NCI-H748 treated with DMSO at 0.1 percent for 48 hours (cell line): ENCODE results near the gene EHD4.

ENCODE experiments used
- DNase-seq: peaks from one replicate; lab custom pipeline; 2025; lab: John Stamatoyannopoulos, UW

The EHD4 gene

DNA sequence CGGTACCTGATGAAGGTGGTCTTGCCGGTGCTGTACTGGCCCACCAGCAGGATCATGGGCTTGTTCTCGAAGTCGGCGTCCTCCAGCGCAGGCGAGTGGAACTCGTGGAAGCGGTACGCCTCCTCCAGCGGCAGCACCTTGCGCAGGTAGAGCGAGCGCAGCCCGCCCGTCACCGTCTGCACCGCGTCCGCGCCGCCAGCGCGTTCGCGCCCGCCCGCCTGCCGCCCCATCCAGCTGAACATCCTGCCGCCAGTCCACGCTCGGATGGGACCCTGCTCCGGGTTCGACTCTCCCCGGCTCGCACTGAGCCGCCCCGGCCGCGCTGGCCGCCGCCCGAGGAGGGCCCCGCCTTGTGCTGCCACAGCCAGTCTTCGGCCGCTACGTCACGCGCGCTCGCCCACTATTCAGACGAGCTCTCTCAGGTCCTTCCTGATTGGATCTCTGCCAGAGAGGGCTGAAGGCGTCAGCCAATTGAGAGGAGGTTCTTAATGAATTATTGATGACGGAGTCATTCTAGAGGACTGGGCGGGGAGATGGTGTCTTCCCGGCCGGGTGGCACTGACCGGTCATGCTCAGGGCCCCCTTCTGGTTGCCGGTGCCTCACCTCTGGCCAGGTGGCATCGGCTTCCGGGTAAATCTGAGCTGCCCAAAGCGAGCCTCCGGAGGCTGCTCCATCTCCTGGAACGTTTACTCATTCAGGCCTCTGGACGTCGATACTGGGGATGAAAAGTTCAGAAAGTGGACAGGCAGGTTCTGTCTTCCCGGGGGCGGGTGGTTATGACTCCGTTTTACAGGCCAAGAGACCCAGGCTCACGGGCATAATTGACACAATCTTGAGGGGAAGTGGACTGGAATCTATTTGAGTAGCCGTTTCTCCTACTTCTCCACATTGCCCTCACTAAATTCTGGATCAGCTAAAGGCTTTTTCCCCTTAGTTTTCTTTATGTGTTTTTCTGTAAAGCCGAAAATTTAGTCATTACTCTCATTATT, at the start of gene EHD4:
Gene EHD4 (minus strand): TSS at position 305 of the 990 bp plus-strand sequence. CDS start 63 bp downstream, at position 242.
- peak; percentile 89 for DNase-seq

DNA sequence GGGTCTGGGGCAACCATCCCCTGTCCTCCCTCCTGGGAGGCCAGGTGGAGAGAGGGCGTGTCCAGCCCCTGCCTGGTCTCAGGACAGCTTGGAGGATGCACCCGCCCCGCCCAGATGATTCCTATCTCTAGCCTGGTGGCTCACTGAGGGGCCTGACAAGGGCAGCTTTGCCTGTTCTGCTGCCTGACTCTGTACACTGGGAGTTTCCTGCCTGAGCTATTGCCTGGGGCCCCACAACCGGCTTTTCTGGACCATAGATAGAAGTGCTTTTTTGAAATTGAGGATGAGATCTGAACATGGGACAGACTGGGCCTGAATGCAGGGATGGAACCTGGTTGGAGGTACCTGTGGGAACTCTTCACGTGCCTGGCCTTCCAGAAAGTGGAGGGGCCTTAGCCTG, 49.2 kb upstream of the EHD4 start:
- no peak for DNase-seq

DNA sequence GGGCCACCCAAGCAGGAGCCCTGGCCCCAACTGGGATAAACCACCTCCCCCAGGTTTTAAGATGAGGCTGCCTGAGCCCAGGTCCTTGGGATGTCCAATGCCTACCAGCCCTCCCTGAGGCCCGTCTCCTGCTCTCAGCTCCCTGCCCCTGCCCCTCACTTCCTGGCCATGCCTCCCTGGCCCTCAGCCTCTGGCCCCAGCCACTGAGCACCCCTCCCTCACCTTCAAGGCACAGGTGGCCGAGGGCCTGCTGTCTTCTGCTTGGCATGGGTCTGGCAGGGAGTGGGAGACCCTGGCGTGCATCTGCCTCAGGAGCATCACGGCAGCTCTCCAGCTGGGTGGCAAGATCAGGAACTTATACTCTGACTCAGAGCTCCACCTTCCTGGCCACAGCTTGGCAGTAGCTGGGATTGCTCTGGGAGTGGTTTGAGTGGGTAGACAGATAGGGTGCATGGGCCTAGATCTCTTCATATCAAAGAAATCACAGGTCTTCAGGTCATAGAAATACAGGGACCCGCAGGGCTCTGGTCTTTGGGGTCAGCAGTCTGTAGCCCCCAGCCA, 48.4 kb upstream of the EHD4 start, which contains the start of gene PLA2G4E:
Gene PLA2G4E (minus strand): TSS at position 330 of the 561 bp plus-strand sequence. CDS start 12 bp downstream, at position 318.
- no peak for DNase-seq

DNA sequence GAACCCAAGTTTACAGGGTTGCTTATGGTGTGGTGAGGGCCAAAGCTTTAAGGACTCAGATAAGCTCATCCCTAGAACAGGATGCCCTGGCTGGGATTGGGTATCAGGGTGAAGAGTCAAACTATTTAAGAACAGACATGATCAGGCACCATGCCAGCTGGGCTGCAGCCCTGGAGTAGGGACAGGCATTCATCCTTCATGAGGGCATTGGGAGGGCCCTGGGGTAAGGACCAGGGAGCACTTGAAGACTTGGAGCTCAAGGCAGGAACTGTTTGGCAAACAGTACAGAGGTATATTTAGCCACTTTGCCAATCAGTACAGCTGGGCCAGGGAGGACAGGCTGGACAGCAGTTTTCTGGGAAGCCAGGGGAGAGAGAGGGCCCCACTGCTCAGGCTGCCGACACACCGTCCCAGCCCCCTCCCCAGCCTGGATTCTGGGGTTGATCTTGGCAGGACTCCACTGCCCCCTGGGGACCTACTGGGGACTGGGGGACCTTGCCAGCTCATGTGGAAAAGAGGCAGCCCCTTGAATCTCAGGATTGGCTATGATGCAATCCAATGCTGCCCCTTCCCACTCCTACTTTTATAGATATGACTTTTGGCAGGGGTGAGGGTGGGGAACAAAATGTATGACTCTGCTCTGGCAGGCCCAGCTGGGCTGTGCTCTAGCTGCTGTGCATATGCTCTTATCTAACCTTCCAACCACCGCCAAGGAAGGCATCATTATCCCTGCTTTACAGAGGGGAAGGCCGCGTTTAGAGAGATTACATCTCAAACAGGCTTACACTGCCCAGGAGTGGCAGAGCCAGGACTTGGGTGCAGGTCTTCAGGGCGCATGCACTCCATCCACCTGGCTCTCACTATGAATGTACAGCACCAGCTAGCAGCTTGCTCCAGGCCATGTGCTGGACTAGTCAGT, 46.2 kb upstream of the EHD4 start:
- no peak for DNase-seq

DNA sequence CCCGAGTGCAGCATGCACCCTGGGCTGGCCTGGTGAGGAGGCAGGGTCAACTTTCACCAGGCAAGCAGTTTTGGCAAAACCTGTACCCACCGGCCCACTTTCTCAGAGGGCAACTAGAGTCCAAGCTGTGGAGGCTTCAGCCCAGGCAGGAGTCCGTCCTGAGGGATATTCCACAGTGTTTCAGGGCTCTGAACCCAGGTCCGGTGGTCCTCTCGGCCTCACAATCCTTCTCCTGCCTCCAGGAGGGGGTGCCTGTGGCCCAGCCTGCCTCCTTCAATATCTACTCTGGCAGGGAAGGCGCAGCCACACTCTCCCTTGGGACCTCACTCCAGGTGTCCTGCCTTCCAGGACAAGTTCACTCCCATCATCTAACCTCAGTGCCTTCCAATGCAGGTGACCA, 44.6 kb upstream of the EHD4 start:
- DNase-seq: no peak

DNA sequence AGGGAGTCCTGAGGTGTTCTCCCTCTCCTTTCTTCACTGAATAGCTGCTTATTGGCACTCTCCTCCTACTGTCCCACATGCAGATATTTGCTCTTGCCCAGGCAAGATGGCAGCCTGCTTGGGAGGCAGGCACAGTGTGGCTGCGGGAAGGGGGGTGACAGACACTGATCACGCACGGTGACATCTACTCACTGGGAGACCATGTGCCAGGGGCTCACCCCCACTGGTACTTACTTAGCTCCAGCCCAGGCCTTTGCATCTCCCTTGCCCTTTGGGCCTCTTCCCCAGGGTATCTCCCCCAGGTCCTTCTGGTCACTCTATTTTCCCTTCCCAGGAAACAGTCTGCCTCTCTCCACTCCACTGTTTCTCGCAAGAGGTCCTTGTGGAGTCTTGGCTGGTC, 42.0 kb upstream of the EHD4 start:
- no peak for DNase-seq

DNA sequence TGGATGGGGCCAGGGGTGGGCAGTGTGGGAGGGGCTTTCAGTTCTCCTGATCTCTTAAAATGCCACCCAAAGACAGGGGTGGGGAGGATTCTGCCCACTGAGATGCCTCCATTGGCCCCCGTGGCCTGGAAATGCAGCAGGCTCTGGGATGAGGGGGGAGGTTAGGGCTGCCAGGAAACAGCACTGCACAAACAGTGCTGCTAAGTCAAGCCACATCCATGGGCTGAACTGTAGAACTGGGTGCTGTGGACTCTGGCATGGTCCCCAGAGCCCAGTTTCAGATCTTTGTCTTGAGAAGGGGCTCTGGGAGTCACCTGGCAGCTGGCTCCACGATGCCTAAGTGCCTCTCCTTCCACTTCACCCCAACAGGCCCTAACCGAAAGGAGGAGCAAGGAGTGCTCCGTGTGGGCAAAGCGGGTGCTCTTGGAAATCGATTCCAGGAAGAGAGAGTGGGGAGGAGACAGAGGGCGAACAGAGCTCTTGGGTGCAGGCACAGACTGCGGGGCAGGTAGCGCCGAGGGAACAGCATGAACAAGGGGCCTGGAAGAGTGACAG, 40.6 kb upstream of the EHD4 start:
- DNase-seq: no peak

DNA sequence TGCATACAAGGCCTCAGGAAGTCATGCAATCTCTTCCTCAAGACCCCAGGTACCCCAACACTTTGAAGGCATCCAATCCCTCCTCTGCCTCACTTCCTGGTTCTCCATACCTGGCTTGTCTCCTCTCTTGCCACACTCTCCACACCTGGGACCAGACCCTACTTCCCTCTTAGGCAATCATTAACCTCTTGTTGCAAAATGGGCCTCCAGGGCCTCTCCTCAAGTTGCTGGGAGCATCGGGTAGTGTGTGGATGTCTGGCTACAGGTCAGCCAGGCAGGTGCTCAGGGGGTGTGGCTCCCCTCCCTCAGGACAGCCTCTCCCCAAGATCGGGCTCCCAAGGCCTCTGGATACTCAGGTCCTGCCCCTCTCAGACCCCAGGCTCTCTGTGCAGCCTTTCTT, 39.9 kb upstream of the EHD4 start:
- no peak for DNase-seq

DNA sequence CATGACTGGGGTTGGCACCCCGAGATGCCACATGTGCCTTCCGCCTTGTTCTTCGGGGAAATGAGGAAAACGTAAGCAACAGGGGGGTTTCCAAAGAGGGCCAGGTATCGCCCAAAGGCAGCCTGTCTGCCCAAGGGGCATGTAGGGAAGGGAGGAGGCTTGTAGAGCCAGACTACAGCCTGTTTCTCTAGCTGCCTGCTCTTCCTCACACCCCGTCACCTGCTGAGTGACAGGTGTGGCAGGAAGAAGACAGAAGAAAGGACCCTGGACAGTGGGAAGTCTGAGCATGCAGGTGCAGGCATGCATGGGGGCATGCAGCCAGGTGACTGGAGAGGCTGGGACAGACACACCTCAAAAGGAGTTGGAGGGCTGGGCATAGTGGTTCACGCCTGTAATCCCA, 38.7 kb upstream of the EHD4 start:
- no peak for DNase-seq

DNA sequence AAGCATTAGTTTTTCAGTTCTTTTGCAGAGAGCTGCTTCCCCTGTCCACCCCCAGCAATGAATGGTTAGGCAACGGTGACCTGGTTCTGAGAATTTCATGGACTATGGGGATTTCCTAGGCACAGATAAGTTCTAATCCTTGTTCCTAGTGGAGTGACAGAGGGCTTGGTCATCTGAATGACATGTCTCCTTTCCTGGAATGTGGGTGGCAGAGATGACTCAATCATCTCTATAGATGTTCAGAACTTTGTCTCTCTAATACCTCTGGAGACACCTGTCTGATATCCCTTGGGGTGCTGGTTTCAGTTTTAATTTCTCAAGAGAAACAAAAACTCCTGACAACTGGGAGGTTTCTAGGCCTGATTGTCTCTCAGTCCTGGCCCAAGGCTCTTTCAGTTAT, 38.1 kb upstream of the EHD4 start:
- no peak for DNase-seq

DNA sequence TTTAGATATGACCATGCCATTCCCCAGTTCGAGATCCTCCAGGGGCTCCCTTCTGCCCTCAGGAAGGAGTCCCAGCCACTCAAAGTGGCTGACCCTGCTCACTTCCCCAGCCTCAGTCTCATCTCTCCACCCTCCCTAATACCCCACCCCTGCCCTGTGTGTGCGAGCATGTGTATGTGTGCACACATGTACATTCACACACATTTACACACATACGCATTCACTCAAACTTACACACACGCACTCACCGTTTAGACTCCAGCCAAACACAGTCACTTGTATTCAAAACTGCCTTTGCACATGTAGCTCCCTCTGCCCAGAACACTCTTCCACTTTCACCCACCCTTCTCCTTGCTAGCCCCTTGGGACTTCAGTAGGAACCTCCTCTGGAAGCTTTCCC, 37.1 kb upstream of the EHD4 start:
- no peak for DNase-seq

DNA sequence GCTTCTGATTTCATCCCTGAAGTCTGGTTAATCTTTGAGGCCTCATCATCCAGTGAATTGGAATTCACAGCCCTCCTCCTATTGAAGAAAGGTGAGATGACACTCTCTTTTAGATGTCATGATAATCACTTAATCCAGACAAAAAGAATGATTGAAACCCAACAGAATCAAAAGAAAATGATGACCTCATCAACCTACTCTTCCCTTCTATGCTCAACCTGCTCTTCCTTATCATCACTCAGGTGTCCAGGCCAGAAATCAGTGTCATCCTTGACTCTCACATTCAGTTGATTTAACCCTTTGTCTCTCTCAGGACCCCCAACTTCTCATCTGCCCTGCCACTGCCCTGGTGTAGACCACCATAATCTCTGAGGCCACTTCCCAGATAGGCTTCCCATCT, 36.7 kb upstream of the EHD4 start:
- DNase-seq: no peak

DNA sequence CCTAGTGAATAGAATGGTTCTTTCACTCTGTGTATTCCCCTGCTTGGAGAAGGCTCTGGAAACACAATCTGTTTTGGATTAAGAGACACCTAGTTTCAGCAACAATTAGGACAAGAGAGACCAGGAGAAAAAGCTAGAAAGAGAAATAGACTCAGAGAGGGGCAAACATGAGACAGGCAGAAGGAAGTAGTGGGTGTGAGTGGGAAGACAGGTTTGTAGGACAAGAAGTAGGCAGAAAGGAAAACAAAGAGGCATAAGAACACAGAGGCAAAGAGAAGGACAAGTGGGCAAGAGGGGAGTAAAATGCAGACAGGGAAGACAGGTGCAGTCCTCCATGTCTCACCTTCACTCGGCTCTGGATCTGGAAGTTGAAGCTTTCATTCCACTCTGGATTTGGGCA, 35.0 kb upstream of the EHD4 start:
- DNase-seq: no peak

DNA sequence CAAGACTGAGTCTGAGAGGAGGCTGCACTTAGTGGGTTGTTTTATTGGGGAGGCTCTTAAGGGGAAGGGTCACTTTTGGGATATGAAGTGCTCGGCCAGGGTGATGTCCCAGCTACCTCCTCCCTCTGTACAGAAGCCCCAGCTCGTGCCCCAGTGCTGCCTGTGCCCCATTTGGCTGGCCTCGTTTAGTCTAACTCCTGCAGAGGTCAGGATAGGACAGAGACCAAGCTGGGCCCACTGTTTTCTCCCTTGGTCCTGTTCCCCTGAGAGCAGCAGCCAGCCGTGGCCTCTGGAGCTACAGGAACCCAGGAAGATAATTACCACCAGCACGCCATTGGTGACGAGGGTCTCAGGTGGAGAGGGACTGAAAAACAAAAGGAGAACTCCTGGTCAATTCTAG, 30.0 kb upstream of the EHD4 start:
- no peak for DNase-seq

DNA sequence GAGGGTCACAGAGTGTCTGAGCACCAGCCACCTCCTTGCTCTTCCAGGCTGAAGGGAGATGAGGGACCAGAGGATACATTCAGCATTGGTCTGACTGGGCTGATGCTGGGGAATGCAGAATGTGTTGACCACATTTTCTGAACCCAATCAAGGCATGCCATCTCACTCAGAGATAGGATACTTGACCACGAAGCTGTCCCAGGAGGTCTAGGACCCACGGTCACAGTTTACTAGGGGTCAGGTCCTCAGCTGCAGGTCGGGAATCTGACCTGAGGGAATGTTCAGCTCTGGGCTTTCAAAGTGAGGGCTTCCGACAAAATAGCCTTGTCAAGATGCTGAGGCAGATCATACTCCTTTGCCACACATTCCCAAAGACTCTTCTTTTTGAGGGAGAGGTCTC, 28.9 kb upstream of the EHD4 start:
- no peak for DNase-seq

DNA sequence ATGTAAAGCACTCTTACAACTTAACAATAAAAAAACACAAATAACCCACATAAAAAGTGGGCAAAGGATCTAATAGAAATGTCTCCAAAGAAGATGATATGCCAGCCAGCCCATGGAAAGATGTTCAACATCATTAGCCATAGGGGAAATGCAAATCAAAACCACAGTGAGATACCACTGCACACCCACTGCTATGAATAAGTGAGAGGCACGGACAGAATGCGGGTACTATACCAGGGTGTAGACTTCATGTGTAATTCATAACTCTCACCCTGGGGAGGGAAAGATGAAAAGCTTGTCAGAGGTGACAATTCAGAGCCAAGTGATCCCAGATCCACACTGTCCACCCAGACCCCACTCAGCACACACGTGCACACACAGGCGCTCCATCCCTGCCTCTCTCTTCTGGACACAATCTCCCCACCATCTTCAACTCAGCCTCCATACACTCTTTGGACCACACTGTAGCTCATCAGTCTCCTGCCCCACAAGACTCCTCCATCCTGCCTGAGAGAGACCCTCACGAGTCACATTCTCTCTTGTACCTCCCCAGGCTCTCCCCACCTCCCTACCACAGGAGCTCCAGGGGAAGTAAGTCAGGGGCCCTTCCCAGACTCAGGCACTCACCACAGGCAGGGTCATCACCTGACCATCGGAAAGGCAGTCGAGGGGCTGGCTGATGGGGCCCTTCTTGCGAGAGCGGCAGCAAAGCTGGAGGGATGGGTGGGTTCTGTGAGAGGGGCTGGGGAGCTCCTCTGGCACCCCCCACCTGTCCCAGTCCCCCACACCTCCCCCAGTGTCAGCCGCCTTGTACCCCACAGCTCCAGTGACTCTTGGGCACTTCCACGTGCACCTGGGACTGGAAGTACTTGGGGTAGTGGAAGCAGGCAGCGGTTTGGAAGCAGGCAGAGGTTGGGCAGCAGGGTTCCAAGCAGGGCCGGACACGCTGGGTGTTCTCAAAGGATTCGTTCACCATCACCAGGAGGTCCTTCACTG, 27.2 kb upstream of the EHD4 start:
- DNase-seq: no peak

DNA sequence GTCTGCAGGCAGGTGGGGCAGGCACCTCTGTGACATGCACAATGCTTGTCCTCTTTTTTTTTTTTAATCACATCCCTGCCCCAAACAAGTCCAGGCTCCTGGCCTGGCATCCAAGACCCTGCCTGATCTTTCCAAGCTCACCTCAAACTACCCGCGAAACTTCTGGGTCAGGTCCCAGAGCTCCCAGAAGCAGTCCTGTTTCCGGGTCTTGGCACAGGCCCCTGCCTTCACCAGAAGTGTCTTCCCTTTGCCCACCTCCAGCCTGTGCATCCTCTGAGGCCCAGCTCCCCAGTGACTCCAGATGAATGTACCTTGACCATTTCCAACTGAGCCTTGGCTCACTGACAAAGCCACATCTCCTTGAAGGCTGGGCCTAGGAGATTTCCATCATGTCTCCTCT, 25.5 kb upstream of the EHD4 start:
- no peak for DNase-seq

DNA sequence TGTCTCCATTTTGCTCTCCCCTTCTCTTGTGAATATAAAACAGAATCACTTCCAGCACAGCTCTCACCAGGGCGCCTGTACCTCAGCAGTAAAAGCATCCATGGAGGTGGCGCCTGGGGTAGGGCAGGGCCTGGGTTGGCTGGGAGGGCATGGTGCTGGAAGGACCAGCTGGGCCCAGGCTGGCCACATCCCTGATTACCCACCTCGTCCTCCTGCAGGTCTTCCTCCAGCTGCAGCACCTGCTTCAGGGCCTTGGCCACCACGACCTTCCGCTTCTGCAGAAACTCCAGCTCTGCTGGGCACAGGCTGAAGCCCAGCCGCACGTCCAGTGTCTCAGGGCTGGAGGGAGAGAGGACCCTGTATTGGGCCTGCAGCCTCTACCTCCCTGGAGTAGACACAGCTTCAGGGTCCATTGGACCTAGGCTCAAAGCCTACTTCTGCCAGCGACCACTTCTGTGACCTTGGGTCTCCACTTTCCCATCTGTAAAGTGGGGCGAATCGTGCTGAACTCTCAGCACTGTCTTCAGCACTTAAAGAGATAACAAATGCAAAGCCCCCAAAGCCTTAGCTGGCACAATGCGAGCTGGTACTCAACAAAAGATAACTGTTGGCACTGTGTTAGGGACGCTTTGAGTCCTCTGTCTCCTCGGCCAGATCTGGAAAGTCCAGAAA, 24.7 kb upstream of the EHD4 start:
- DNase-seq: no peak

DNA sequence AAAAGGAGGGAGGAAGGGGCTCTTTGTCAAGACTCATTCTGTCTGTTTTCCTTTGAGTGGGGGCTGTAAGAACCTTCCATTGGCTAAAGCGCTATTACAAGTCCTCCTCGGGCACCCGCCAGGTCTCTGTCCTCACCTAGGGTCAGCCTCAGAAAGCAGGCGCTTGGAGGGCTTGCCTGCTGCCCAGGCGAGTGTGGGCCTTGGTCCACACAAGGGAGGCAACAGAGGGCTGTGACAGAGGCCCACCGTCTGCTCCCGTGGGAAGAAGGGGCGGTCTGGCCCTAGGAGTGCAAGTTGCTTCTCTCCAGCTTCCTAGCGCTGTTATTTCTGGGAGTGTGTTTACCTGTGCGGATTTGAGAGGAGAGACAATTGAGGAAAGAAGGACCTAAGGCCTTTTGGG, 24.0 kb upstream of the EHD4 start:
- no peak for DNase-seq

DNA sequence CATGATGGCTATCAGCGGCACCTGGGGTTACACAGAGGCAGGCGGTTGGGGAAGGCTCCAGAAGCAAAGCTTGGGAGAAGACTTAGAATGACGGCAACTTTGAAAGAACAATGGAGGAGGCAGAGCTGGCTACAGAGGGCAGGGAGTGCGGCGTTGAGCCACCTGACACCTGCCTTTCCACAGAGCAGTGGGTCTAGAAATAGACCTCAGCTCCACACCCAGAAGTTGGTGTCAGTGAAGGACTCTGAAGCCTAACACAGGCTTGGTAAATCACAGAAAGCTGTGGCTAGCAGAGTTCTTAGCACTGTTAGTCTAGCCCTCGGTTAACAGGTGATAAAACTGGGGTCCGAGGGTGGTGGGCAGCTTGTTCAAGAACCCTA, 23.1 kb upstream of the EHD4 start:
- DNase-seq: no peak
